GM18868 (cell line): ENCODE data around the gene PIGS.
"Not testable (repeated sequence)": the region's sequence is repeated elsewhere in the genome, so short reads cannot be mapped to it uniquely, and the experiment has no call there.

Experiments
- ATAC-seq: cut with Tn5 transposase; IDR thresholded peaks from one replicate; pipeline ENCODE4 v1.9.1; 2021; ENCODE audit warnings: mild to moderate bottlenecking, moderate library complexity; ENCODE audit not compliant: unreplicated experiment

PIGS gene

DNA sequence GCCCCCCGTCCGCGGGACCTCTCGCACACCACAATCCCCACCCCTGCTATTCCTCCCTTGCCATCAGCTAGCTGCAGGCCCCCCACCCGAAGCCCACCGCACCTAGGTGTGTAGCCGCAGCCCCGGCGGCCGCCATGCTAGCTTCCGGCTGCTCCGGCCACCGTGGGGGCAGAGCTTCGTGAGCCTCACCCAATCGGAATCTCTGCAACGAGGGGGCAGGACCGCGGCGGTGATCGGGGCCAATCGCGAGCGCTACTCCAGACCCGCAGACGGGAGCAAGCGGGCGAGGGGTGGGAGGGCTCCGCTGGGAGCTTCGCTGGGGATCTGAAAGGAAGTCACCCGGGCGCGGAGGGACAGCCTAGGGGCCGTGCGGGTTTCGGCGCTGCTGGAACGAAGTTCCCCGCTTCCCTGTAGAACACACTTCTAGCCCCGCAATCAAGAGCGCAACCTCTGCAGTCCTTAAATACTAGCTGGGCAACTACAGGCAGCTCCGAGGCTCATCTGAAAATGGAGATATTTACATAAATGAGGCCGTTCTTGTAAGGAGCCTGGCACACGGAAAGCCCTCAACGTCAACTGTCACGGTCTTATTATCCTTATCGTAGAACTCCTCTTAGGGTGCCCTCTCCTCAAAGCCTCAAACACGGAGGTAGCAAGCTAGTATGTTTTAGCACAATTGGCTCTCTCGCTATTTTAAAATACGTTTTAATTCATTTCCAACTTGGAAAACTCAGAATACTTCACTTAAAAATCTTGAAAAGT lies at the start of gene PIGS:
TSS of gene PIGS (minus strand) at position 164 of the 762 bp plus-strand sequence. CDS start at position 136, 28 bp downstream.
- peak; percentile 83 for ATAC-seq

DNA sequence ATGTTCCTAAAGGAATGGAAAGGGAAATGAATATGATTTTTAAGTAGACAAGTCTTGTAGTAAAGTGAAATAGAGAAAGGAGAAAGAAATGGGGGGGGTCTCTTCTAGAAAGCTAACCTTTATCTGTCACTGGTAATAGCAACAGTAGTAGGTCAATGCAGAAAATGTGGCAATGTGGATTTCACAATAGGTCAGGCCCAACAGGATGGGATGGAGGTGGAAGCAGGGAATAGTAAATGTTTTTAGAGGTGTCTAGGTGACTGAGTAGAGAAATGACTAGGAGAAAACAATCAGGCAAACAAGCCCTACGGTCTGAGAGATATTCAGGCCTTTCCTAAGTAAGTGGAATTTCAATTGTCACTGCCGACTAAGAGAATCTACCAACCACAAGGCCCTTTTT lies 48.7 kb upstream of the PIGS start:
- no peak for ATAC-seq

DNA sequence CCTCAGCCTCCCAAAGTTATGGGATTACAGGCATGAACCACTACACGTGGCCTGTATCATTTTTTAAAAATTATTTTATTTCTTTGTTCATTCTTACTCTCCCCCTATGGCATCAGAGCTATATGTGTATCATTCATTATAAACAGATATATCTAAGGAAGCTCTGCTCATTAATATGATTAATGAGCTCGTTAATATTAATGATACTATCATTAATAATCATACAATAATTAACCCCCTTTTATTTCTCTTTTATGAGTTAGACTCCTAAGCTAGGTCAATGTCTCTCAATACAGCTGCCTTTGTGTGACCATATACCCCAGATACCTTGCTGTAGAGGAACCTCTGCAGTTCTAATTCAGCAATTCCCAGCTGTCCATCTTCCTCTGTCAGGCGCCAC lies 47.1 kb upstream of the PIGS start:
- no peak for ATAC-seq

DNA sequence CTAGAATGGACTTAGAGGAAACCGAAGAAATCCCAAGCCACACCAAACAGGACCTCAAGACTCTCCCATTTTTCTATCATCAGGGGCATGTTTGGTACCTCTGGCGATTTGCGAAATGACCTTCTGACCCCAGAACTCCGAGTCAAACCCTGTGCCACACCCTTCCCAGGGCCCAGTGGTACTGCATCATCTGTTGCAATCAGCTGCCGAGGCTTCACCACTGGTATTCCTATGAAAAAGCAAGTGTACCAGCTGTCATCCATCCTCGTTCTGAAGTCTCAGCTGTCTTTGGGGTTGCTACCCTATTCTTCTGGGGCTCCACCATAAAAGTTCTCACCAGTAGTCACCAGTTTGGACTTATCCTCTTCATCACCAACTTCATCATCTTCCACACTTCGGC lies 45.0 kb upstream of the PIGS start:
- no peak for ATAC-seq

DNA sequence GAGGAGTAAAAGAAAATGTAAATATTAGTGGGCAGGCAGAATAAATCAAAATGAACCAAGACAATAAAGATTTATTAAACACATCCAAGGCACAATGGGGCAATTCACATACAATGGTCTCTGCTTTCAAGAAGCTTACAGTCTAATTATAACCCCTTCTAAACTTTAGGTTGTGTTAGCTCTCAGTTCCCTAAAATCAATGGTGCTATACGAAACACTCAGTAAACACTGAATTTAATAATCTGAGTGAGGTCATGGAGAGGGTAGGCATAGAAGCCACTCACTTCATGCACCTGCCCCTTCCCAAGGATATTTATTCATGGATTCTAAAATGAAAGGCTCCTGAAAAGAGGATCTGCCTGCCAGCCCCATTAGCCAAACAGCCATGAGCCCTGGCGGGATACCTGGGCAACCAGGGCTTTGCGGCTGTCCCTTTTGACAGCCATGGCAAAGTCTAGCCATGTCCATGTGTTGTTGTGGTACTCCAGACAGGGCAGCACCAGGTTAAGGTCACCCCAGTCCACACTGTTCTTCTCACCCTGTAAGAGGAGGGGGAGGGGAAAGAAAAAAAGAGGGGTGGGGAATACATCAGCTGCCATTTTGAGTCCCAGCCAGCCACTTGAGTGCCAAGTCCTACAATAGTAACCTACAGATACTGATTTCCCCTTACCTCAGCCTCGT lies 44.1 kb upstream of the PIGS start:
- ATAC-seq, result no peak

DNA sequence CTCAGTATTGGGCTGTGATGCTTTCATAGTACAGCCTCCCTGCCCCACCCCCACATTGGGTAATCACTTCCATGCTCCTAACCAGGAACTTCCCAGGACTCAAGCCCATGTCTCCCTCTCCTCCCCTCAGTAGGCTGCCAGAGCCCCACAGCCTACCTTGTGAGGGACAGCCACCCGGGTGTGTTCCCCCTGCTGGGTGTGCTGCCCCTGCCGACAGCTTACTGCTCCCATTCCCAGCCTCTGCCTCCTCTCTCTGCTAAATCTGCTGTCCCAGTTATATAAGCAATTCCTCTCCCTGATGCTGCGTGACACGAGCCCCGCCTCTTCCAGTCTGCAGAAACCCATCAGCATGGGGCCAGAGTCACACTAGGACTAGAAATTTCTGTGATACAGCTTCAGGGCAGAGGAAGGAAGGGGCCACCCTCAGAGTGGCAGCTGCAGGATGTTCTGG lies 42.6 kb upstream of the PIGS start, which contains the start of gene RSKR:
TSS of gene RSKR (minus strand) at position 255 of the 451 bp plus-strand sequence. CDS start at position 231, 24 bp downstream.
- no peak for ATAC-seq

DNA sequence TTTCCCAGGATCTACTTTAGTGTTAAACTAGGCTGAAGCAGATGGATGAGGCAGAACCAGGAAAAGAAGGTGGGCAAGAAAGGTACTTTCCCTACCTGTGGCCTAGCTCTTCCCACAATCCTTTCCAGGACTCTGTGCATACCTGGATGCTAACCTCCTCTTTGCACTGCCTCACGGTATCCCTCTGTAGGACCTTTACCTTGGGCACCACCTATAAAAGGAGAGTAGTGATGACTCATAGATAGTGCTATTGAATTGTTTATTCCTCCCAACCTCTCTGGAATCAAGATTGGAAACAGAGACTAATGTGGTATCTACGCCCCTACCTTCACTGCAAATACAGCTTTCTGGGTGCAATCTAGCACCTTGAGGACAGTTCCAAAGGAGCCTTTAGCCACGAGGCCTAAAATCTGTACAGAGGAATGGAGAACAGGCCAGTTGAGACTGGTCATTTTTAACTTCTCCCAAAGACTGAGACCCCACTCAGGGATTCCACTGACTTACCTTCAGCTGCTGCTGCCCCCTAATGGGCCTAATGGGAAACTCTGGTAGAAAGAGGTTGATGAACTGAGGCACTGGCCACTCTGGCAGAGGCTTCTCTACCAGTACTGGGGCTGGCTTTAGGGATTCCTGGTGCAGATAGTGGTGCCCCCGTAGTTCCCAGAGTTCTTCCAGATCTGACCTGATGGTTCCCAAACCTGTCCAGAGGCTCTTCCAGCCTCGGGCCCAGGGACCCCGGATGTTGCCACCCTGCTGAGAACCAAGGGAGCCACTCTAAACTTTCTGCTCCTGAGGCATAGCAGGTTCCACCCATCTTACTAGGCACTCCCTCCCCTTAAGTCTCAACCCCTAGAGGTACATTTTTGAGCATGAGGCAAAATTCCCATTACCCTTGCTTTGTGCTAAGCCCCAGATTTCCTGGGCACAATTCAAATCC lies 41.9 kb upstream of the PIGS start:
- no peak for ATAC-seq

- ATAC-seq, result no peak
These were observed 41.2 kb upstream of the PIGS start for GRCh38 chr17:28612531-28612930.

DNA sequence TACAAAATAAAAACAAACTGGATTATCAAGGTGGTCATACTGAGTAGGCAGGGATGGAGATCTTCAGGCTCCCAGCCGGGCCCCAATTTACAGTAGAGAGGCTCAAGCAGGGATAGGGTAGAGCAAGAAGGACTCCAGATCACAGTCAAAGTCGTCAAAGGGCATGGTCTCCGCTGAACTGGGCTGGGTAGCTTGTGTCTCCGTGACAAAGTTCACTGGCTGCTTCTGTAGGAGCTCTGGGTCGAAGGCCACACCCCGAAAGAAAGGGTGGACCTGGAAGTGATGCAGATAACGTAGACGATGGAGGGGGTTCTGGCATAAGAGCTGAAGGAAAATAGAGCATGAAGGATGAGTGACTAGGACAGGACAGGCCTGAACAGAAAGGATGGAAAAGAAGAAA lies 39.1 kb upstream of the PIGS start:
- ATAC-seq, result no peak

DNA sequence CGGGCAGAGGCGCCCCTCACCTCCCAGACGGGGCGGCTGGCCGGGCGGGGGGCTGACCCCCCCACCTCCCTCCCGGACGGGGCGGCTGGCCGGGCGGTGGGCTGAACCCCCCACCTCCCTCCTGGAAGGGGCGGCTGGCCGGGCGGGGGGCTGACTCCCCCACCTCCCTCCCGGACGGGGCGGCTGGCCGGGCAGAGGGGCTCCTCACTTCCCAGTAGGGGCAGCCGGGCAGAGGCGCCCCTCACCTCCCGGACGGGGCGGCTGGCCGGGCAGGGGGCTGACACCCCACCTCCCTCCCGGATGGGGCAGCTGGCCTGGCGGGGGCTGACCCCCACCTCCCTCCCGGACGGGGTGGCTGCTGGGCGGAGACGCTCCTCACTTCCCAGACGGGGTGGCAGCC lies 32.7 kb upstream of the PIGS start:
- ATAC-seq, result not testable (repeated sequence)

DNA sequence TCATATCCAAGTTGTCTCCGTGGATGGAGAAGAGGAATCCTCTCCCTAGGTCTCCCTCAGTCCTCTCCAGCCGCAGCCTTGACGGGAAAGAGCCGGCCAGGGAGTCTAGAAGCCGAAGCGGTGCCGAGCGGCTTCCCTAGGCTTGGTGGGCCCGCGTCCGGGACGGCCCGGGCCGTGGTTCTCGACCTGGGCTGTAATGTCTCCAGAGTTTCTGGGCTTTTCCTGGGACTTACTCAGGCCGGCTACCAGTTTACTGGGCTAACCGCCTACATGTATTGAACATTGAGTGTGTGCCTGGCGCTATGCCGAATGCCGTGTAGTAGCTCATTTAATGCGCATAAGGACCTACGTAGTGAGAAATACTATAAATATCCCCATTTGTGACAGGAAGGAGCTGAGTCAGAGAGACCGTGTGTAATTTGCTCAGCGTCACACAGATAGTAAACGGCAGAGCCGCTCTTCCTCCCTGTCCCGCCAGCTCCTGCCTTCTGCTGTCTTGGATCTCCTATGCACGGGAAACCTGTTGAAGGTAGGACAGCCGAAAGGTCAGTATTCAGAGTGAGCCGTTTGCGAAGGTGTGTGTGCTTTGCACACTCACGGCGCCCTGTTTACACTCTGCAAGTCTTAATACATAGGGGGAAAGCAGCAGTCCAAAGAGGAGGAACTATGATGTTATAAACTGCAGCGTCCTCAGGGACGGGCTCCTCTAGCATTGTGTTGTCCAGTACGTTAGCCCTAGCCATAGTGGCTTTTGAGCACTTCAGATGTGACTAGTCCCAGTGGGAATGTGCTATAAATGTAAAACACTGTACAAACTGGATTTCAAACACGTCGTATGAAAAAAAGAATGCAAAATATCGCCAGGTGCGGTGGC lies 28.2 kb upstream of the PIGS start:
- ATAC-seq, result peak; percentile 58

GRCh38 chr17:28598799-28599310 lies 27.5 kb upstream of the PIGS start, which contains the start of gene SPAG5:
SPAG5 (minus strand) TSS chr17:28599025; CDS start chr17:28598946, 79 bp downstream.
- peak; percentile 79 for ATAC-seq

GRCh38 chr17:28598389-28598788 lies 27.1 kb upstream of the PIGS start:
- ATAC-seq, result no peak

DNA sequence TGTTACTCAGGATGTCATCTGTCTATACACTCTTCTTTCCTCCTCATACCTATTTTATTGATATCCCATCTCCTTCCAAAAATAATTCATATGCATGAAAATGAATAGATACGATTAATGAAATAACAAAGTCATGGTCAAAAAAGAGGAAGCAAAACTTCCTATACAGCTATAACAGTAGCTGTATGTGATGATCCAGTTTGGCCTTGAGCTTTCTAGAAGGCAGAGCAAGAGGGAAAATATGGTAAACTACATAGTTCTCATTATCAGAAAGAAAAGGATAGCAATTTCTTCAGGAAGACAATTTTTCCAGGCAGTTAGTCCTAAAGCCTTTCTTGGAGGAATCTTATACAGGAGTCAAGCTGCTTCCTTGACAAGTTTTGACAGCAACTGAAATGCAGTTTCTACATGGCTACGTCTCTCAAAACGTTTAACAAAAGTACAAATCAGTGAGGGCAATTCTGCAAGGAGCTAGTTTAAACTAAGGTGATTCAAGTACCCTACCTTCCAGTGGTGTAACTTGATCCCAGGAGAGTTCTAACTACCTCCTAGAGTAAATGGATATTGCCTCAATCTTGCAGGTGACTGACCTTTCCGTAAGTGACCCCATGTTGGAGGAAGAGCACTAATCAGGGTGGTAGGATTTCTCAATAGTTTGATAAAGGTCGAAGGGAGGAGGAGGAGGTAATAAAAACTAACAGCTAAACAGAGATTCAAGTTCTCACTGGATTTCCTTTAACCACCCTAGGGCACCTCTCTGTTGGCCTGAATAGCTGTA lies 26.5 kb upstream of the PIGS start:
- ATAC-seq, result no peak

DNA sequence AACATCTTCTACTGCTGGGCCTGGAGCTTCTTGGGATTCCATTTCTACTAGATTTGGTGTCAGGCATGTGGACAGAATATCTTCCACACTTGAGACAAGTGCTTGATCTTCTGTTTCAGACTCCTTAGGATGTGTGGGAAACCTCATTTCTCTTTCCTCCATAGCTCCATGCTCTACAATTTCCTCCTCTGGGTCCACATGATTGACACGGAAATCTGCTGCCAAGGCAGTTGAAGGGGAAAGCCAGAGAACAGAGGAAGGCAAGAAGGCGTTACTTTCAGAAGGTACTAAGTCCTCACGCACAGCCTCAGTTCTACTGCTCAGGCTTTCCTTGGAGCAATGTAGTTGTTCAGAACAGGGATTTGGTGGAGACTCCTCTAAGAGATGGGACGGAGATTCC lies 20.9 kb upstream of the PIGS start:
- ATAC-seq, result no peak

DNA sequence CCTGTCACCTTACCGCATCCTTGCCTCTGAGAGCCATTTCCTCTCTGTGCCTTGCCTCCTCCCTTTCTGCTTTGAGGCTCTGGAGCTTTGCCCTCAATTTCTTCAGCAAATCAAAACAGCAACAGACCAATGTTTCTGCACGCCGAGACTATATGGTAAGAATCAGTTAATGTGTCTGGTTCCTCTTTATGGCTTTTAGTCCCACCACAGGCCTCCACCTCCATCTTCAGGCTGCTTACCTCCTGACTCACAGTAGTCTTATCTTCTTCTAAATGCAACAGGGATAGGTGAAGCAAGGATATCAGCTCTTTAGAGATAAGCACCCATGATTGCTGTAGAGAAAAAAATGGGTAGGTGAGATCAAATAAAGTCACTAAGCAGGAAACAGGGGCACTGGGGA lies 14.5 kb upstream of the PIGS start:
- no peak for ATAC-seq

- ATAC-seq, result no peak
These were observed 13.1 kb upstream of the PIGS start for GRCh38 chr17:28584434-28584833.

GRCh38 chr17:28582513-28582912 lies 11.2 kb upstream of the PIGS start:
- ATAC-seq, result no peak

- no peak for ATAC-seq
These were observed 9.6 kb upstream of the PIGS start for GRCh38 chr17:28580959-28581358.
